Measurements from ENCODE around the gene CAB39. TPM values are rescaled to one million over a fixed set of nuclear protein-coding genes. Genes with fewer than 3 reads are reported as not detected.
"Not testable (repeated sequence)": the region's sequence is repeated elsewhere in the genome, so short reads cannot be mapped to it uniquely, and the experiment has no call there.

CAB39 gene
- total and polyA plus RNA-seq, 5 experiments from 2014 or later = 62.5 to 107 (median 81.5) TPM

DNA sequence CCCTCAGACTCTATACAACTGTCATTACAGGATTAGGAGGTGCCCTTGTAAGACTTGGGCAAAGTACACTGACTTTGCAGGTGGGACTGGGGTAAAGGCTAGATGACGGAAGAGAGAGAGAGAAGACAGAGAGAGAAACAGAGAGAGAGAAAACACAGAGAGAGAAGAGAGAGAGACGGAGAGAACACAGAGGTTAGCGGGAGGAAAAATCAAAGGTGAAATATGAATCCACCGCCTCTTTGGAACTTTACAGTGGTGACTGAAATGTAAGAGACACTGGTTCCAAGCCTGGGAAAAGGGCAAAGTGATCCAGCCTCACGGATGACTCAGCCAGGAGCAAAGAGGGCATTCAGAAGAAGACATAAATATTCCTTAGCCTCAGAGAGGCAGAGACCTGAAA is 25.1 kb upstream of the CAB39 start:
- Mint-ChIP-seq H3K27ac (peak overlapping the region in 1 of 10 donors; percentile 13), H3K4me3 (no peak overlapping the region), H3K9me3 (no peaks in the 10 kb centered on the region), H3K4me1 (peaks cover 0 to 11% (median 10%) of the 10 kb centered on the region in 4 donors), H3K27me3 (no peaks in the 10 kb centered on the region), H3K36me3 (no peaks in the 10 kb centered on the region)
- POLR2A ChIA-PET = interaction anchor here (0.6 kb wide), 1 partner anchor 11 kb away, joined by 4 read pairs; no protein-coding TSS in a partner anchor
- DNase-seq (no peak), ATAC-seq (no peak)

- Mint-ChIP-seq H3K9me3 (no peaks in the 10 kb centered on the region), H3K27ac (no peak overlapping the region), H3K4me1 (peaks cover 0 to 12% (median 11%) of the 10 kb centered on the region in 4 donors), H3K4me3 (no peak overlapping the region), H3K36me3 (no peaks in the 10 kb centered on the region), H3K27me3 (no peaks in the 10 kb centered on the region)
- POLR2A ChIA-PET = no interaction called here
- DNase-seq (no peak), ATAC-seq (no peak)
Observed at GRCh38 chr2:230688490-230688889, 24.2 kb upstream of the CAB39 start.

DNA sequence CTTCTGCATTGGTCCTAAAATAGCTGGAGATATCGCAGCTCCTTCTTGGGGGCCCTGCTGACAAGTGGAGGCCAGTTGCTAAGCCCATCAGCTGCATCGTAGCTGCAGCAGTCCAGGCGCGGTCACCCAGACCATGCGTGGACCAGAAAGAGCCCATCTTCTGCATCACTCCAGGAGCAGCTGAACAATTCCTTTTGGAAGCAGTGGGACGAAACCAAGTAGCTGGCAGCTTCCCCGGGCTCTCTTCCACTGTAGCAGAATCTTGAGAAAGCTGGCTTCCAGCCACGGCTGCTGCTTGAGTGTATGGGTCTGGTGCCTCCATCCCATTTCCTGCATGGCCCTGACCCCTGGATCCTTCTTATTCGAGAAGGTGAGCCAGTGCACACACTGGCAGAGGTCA is 22.2 kb upstream of the CAB39 start:
- H3K36me3 Mint-ChIP-seq = no peaks in the 10 kb centered on the region

GRCh38 chr2:230691005-230691647 is 21.5 kb upstream of the CAB39 start:
- POLR2A ChIA-PET = no interaction called here
- no peak for DNase-seq
- Mint-ChIP-seq H3K9me3 (no peaks in the 10 kb centered on the region), H3K4me3 (peak overlapping the region in 1 of 10 donors; percentile 20), H3K36me3 (no peaks in the 10 kb centered on the region), H3K27me3 (no peaks in the 10 kb centered on the region), H3K4me1 (peaks cover 6 to 17% (median 10%) of the 10 kb centered on the region in 4 donors), H3K27ac (peak overlapping the region in 1 of 10 donors; percentile 39)
- no peak for ATAC-seq

More for the DNA sequence above, 22.2 kb upstream of the CAB39 start:
- DNase-seq = no peak
- no peak overlapping the region for H3K27ac Mint-ChIP-seq
- H3K4me3 Mint-ChIP-seq = no peak overlapping the region
- H3K4me1 Mint-ChIP-seq = peaks cover 8 to 18% (median 11%) of the 10 kb centered on the region in 4 donors
- POLR2A ChIA-PET = no interaction called here
- H3K9me3 Mint-ChIP-seq = no peaks in the 10 kb centered on the region
- no peaks in the 10 kb centered on the region for H3K27me3 Mint-ChIP-seq
- ATAC-seq = no peak

- Mint-ChIP-seq H3K9me3 (no peaks in the 10 kb centered on the region), H3K4me1 (peaks cover 8 to 24% (median 16%) of the 10 kb centered on the region in 4 donors), H3K27ac (no peak overlapping the region), H3K27me3 (no peaks in the 10 kb centered on the region), H3K36me3 (no peaks in the 10 kb centered on the region), H3K4me3 (no peak overlapping the region)
- POLR2A ChIA-PET = no interaction called here
- ATAC-seq (no peak), DNase-seq (no peak)
Observed at GRCh38 chr2:230692760-230693159, 19.9 kb upstream of the CAB39 start.

- no peak overlapping the region for H3K4me3 Mint-ChIP-seq
- no peaks in the 10 kb centered on the region for H3K36me3 Mint-ChIP-seq
- H3K9me3 Mint-ChIP-seq = no peaks in the 10 kb centered on the region
- POLR2A ChIA-PET = interaction anchor here (0.5 to 0.6 kb wide), 2 partner anchors 16 to 59 kb away, joined by 4 to 5 read pairs; no protein-coding TSS in a partner anchor
- peak overlapping the region in 1 of 10 donors; percentile 19 for H3K27ac Mint-ChIP-seq
- ATAC-seq = no peak
- no peaks in the 10 kb centered on the region for H3K27me3 Mint-ChIP-seq
- peaks cover 8 to 27% (median 18%) of the 10 kb centered on the region in 4 donors for H3K4me1 Mint-ChIP-seq
- no peak for DNase-seq
Observed at GRCh38 chr2:230693411-230693810, 19.2 kb upstream of the CAB39 start.

DNA sequence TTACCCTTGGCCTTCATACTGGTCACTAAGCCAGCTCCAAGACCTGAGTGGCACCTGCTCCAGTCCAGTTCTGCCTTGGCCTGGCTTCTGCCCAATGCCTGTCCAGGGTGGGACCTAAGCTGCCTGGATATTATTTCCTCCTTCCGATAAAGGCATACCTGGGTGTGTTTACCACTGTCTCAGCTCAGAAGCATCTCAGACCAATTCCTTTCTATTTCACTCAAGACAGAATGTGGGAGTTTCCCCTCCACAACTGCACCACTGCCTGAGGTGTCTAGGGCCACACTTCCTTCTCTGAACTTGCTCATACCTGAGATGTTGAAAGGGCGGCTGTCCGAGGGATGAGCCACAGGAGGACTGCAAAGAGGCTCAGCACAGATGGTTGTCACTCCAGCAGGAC is 18.4 kb upstream of the CAB39 start:
- no peaks in the 10 kb centered on the region for H3K9me3 Mint-ChIP-seq
- H3K27me3 Mint-ChIP-seq = no peaks in the 10 kb centered on the region
- POLR2A ChIA-PET = interaction anchor here (0.5 to 0.7 kb wide), 2 partner anchors 23 to 60 kb away, joined by 3 to 5 read pairs; no protein-coding TSS in a partner anchor
- no peaks in the 10 kb centered on the region for H3K36me3 Mint-ChIP-seq
- ATAC-seq (no peak), DNase-seq (no peak)
- peak overlapping the region in 4 of 10 donors; percentile 4 to 35 (median 26) for H3K27ac Mint-ChIP-seq
- peaks cover 8 to 27% (median 19%) of the 10 kb centered on the region in 4 donors for H3K4me1 Mint-ChIP-seq
- no peak overlapping the region for H3K4me3 Mint-ChIP-seq

DNA sequence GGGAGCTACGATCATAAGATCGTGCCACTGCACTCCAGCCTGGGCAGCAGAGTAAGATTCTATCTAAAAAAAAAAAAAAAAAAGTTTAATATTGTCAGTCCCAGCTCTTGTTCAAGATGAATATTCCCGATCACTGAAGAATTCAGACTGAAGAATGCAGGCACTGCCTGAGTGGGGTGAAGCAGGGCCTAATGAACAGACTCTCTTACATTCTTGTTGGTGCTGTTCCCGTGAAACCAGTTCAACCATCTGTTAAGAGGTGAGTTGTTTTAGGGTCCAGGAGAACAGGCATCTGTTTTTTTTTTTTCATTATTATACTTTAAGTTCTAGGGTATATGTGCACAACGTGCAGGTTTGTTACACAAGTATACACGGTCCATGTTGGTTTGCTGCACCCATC is 17.1 kb upstream of the CAB39 start:
- Mint-ChIP-seq H3K4me1 (peaks cover 9 to 29% (median 19%) of the 10 kb centered on the region in 4 donors), H3K27me3 (no peaks in the 10 kb centered on the region), H3K36me3 (no peaks in the 10 kb centered on the region), H3K4me3 (no peak overlapping the region), H3K9me3 (no peaks in the 10 kb centered on the region), H3K27ac (no peak overlapping the region)
- no peak for ATAC-seq
- POLR2A ChIA-PET = interaction anchor here (1.5 kb wide), 1 partner anchor 9 kb away, joined by 4 read pairs; no protein-coding TSS in a partner anchor
- no peak for DNase-seq

DNA sequence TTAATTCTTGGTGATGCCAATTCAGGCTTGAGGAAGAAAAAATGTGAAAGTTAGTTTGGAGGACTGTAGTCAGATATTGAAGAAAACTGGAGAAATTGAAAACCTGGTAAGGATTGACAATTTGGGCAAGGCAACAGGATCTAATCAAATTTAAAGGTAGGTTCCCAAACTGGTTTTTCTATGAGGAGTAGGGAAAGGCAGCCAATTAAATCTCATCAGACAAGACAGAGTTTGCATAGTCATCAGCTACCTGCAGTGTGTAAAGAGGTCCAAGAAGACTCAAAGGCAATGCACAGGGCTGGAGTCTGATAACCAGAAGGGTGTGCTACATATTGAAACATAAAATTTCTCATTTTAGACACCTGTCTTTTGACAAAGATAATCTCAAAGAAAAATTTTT is 16.0 kb upstream of the CAB39 start:
- POLR2A ChIA-PET = interaction anchor here (1.5 kb wide), 1 partner anchor 10 kb away, joined by 4 read pairs; no protein-coding TSS in a partner anchor
- Mint-ChIP-seq H3K4me3 (no peak overlapping the region), H3K27ac (no peak overlapping the region), H3K4me1 (peaks cover 6 to 36% (median 20%) of the 10 kb centered on the region in 4 donors), H3K27me3 (no peaks in the 10 kb centered on the region), H3K36me3 (no peaks in the 10 kb centered on the region), H3K9me3 (peaks cover 0 to 3% (median 0%) of the 10 kb centered on the region in 9 donors)
- ATAC-seq = no peak
- no peak for DNase-seq

DNA sequence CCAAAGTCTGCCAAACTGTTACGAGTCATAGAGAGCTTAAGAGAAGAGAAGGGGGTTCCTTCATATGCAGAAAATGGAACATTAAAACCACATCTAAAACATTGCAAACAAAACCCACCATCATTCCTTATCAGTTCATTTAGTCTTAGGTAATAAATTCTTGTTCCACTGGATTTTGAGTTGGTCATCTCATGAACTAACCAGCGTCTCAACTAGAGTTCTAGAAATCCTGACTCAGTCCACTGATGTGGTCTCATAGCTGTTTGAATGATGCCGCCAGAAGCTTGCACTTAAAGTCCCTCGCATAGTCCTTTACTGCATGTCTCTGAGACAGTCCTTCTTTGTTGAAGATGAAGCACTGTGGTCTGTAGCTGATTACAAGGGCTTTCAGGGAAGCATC is 15.0 kb upstream of the CAB39 start:
- ATAC-seq (no peak), DNase-seq (no peak)
- H3K4me1 Mint-ChIP-seq = peaks cover 6 to 36% (median 20%) of the 10 kb centered on the region in 4 donors
- H3K27me3 Mint-ChIP-seq = no peaks in the 10 kb centered on the region
- peaks cover 3 to 11% (median 6%) of the 10 kb centered on the region in 9 donors for H3K9me3 Mint-ChIP-seq
- H3K27ac Mint-ChIP-seq = no peak overlapping the region
- POLR2A ChIA-PET = interaction anchor here (0.8 kb wide), 1 partner anchor 19 kb away, joined by 3 read pairs; no protein-coding TSS in a partner anchor
- H3K36me3 Mint-ChIP-seq = peaks cover 0 to 5% (median 3%) of the 10 kb centered on the region in 3 donors
- no peak overlapping the region for H3K4me3 Mint-ChIP-seq

GRCh38 chr2:230698753-230699152 is 13.9 kb upstream of the CAB39 start:
- H3K36me3 Mint-ChIP-seq, ATAC-seq, H3K27me3 Mint-ChIP-seq, DNase-seq, POLR2A ChIA-PET, H3K4me3 Mint-ChIP-seq, H3K27ac Mint-ChIP-seq: not testable (repeated sequence)
- Mint-ChIP-seq H3K9me3 (peaks cover 3 to 16% (median 12%) of the 10 kb centered on the region in 9 donors), H3K4me1 (peaks cover 6 to 36% (median 18%) of the 10 kb centered on the region in 4 donors)

DNA sequence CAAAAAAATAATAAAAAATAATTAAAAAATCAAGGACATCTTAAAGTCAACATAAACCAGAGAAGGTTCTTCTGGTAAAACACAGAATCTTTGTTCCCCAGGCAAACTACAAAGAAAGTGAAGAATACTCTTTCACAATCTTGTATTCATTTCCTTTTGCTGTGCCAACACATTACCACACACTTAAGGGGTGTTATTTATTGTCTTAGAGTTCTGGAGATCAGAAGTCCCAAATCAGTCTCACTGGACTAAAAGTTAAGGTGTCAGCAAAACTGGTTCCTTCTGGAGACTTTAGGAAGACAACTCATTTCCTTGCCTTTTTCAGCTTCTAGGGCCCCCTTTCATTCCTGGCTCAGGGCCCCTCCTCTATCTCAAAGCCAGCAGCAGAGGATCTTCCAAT is 12.2 kb upstream of the CAB39 start:
- POLR2A ChIA-PET = interaction anchor here (0.9 kb wide), 1 partner anchor 9 kb away, joined by 3 read pairs; no protein-coding TSS in a partner anchor
- H3K4me1 Mint-ChIP-seq = peaks cover 2 to 27% (median 13%) of the 10 kb centered on the region in 4 donors
- peaks cover 3 to 22% (median 12%) of the 10 kb centered on the region in 9 donors for H3K9me3 Mint-ChIP-seq
- H3K27ac Mint-ChIP-seq = peak overlapping the region in 4 of 10 donors; percentile 13 to 61 (median 22)
- no peaks in the 10 kb centered on the region for H3K27me3 Mint-ChIP-seq
- peaks cover 0 to 8% (median 6%) of the 10 kb centered on the region in 3 donors for H3K36me3 Mint-ChIP-seq
- ATAC-seq (no peak), DNase-seq (no peak)
- no peak overlapping the region for H3K4me3 Mint-ChIP-seq

GRCh38 chr2:230701308-230701707 is 11.3 kb upstream of the CAB39 start:
- ATAC-seq (no peak), DNase-seq (no peak)
- no peaks in the 10 kb centered on the region for H3K27me3 Mint-ChIP-seq
- H3K4me1 Mint-ChIP-seq = peaks cover 2 to 26% (median 15%) of the 10 kb centered on the region in 4 donors
- no peak overlapping the region for H3K4me3 Mint-ChIP-seq
- peaks cover 0 to 8% (median 6%) of the 10 kb centered on the region in 3 donors for H3K36me3 Mint-ChIP-seq
- H3K9me3 Mint-ChIP-seq = peaks cover 3 to 22% (median 12%) of the 10 kb centered on the region in 9 donors
- no peak overlapping the region for H3K27ac Mint-ChIP-seq
- POLR2A ChIA-PET = no interaction called here
